HG03565 (cell line): Measurements from ENCODE around the gene TMEM87A.

Experiments used
- ATAC-seq: cut with Tn5 transposase; IDR thresholded peaks from one replicate; pipeline ENCODE4 v1.9.1; 2021; ENCODE audit warnings: mild to moderate bottlenecking, moderate library complexity; ENCODE audit not compliant: unreplicated experiment

Gene TMEM87A

DNA sequence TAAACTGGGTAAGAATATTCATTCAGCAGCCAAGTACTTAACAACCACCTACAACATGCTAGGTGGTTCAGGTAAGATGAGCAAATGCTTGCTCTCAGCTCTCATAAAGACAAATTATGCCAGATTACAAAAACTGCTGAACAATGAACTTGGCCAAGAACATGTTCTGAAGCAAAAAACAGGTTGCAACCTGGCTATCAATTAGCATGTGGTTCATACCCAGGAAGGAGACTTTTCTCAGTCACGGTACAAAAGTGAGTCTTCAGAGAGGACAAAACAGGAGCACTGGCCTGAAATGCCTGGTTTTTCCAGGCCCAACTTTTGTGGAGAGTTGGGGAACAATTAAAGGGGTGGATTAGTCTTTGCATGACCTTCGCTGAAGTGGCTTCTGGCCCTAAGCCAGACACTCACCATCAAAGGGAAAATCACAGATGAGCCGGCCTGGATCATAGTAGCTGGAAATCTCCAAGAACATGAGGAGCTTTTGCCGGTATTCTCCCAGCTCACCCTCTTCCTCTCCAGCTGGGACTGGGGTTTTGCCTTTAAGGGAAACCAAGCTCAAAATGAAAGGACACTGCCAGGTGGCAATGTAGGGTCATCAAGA lies 109.2 kb downstream of the TMEM87A start:
- no peak for ATAC-seq

DNA sequence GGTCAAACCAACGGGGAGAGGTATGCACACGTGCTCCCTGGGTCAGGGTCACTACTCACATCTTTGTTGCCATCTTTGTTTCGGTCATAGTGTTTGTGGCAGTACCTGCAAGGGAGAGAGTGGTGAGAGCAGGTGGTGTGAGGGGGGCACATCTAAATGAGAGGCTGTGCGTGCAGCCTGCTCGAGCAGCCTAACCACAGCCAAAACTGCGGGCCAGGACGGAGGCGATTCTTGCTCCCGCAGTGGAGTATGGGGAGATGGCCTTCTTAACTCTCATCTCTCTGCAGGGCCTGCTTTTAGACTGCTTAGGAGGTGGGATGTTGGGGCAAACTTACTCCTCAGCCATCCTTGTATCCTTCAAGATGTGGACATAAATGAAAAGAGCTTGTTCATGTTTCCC lies 109.9 kb downstream of the TMEM87A start:
- no peak for ATAC-seq
